Natural killer cell (primary cell): Measurements from ENCODE around the gene MED27. TPM values are rescaled to one million over a fixed set of nuclear protein-coding genes. Genes with fewer than 3 reads are reported as not detected.

ENCODE experiments used
- ATAC-seq, 3 donors: fragments of 150-1000 bp in 2 of 3; fragments of 200-7000 bp in 1 of 3; cut with Tn5 transposase; 1 replicate in 1 of 3; 2 replicates in 2 of 3; pipeline ENCODE4 v1.10.0; 2021; ENCODE audit warnings: mild to moderate bottlenecking in 2 of 3, moderate library complexity in 2 of 3
- DNase-seq, 2 donors: peaks; one replicate each; pipeline versions ENCODE4 v3.0.0 to v3.0.0-alpha.2; 2013 to 2021; ENCODE audit warnings: mixed read lengths in 1 of 2
- H3K27ac ChIP-seq: one replicate; pipeline ENCODE4 v1.5.1; 2013; ENCODE audit warnings: mild to moderate bottlenecking, low read length
- H3K27me3 ChIP-seq: one replicate; pipeline ENCODE4 v1.6.1; 2013; ENCODE audit warnings: low read length; ENCODE audit not compliant: control insufficient read depth, insufficient read depth
- H3K36me3 ChIP-seq: one replicate; pipeline ENCODE4 v1.6.1; 2013; ENCODE audit warnings: low read length; ENCODE audit not compliant: control insufficient read depth, insufficient read depth
- H3K4me1 ChIP-seq: one replicate; pipeline ENCODE4 v1.6.1; 2013; ENCODE audit warnings: low read length; ENCODE audit not compliant: control insufficient read depth, insufficient read depth
- H3K4me3 ChIP-seq: one replicate; pipeline ENCODE4 v1.5.1; 2013; ENCODE audit warnings: low read length
- H3K9me3 ChIP-seq: one replicate; pipeline ENCODE4 v1.6.1; 2013; ENCODE audit warnings: low read length; ENCODE audit not compliant: control insufficient read depth, insufficient read depth
- H3K27ac Mint-ChIP-seq, 2 donors: one replicate each; pipeline ENCODE4 v1.8.0; 2022; ENCODE audit warnings: mild to moderate bottlenecking in 2 of 2, mixed read lengths in 2 of 2, moderate library complexity in 1 of 2
- H3K27me3 Mint-ChIP-seq, 2 donors: one replicate each; pipeline ENCODE4 v1.8.0; 2022; ENCODE audit warnings: low read depth in 2 of 2, mixed read lengths in 2 of 2
- H3K36me3 Mint-ChIP-seq: one replicate; pipeline ENCODE4 v1.8.0; 2022; ENCODE audit warnings: mixed read lengths
- H3K4me1 Mint-ChIP-seq, 2 donors: one replicate each; pipeline ENCODE4 v1.8.0; 2022; ENCODE audit warnings: mixed read lengths in 2 of 2
- H3K4me3 Mint-ChIP-seq: one replicate; pipeline ENCODE4 v1.8.0; 2022; ENCODE audit warnings: mild to moderate bottlenecking, moderate library complexity, mixed read lengths
- H3K9me3 Mint-ChIP-seq, 2 donors: one replicate each; pipeline ENCODE4 v1.8.0; 2022; ENCODE audit warnings: mixed read lengths in 2 of 2
- CTCF ChIP-seq: fragments of 200-600 bp; IDR thresholded peaks from one replicate; pipeline ENCODE4 v1.8.0; 2022; ENCODE audit warnings: antibody characterized with exemption
- WGBS: methylation state at CpG from one replicate; pipeline ENCODE4 v1.1.7; 2013; ENCODE audit warnings: missing lambda C conversion rate; ENCODE audit not compliant: insufficient coverage; 5-methylcytosine and 5-hydroxymethylcytosine counted together
- intact Hi-C: fragments of 100-400 bp; cut with micrococcal nuclease; formaldehyde crosslinking; loops from one replicate; pipeline ENCODE4 v1.14.2; 2022
- total RNA-seq, 4 donors: library from RNA; stranded (reverse); fragments of 120-200 nt in 1 of 4; gene quantifications; one replicate each; pipeline versions ENCODE4 v1.2.3 to v1.2.4, GENCODE V29; 2013 to 2022

The MED27 gene
- total RNA-seq, 3 donors from 2014 or later (not counting 1 experiment from before 2014, with no cell fraction given), result 24.4 to 27.3 (median 26.9) TPM

GRCh38 chr9:132040808-132041207, 38.9 kb downstream of the MED27 start:
- no peaks in the 10 kb centered on the region for H3K9me3 ChIP-seq
- H3K27ac ChIP-seq, result no peak overlapping the region
- DNase-seq (no peak), ATAC-seq (no peak)
- peaks cover 3% of the 10 kb centered on the region for H3K36me3 ChIP-seq
- no peak for TF ChIP-seq CTCF
- Mint-ChIP-seq H3K9me3 (no peaks in the 10 kb centered on the region), H3K4me3 (no peak overlapping the region), H3K4me1 (peaks cover 54 to 70% of the 10 kb centered on the region in 2 donors), H3K27ac (no peak overlapping the region), H3K27me3 (no peaks in the 10 kb centered on the region), H3K36me3 (no peaks in the 10 kb centered on the region)
- H3K4me3 ChIP-seq, result no peak overlapping the region
- H3K27me3 ChIP-seq, result no peaks in the 10 kb centered on the region
- intact Hi-C loops, result no loop called here
- H3K4me1 ChIP-seq, result no peaks in the 10 kb centered on the region
- WGBS, result 80% methylated on average over 4 of the region's 5 CpGs

- Mint-ChIP-seq H3K4me3 (no peak overlapping the region), H3K27me3 (no peaks in the 10 kb centered on the region), H3K27ac (no peak overlapping the region), H3K4me1 (peaks cover 51 to 67% of the 10 kb centered on the region in 2 donors), H3K9me3 (no peaks in the 10 kb centered on the region), H3K36me3 (no peaks in the 10 kb centered on the region)
- H3K9me3 ChIP-seq, result no peaks in the 10 kb centered on the region
- ATAC-seq (no peak), DNase-seq (no peak)
- WGBS, result 97% methylated on average over 10 of the region's 10 CpGs
- no peak overlapping the region for H3K4me3 ChIP-seq
- no peak for TF ChIP-seq CTCF
- intact Hi-C loops, result no loop called here
- no peaks in the 10 kb centered on the region for H3K27me3 ChIP-seq
- H3K4me1 ChIP-seq, result no peaks in the 10 kb centered on the region
- H3K36me3 ChIP-seq, result peaks cover 3% of the 10 kb centered on the region
- H3K27ac ChIP-seq, result no peak overlapping the region
Observed at GRCh38 chr9:132040246-132040645, 39.4 kb downstream of the MED27 start.

- peaks cover 3% of the 10 kb centered on the region for H3K36me3 ChIP-seq
- no peaks in the 10 kb centered on the region for H3K27me3 ChIP-seq
- DNase-seq, result no peak
- H3K4me1 ChIP-seq, result no peaks in the 10 kb centered on the region
- H3K27me3 Mint-ChIP-seq, result no peaks in the 10 kb centered on the region
- ATAC-seq, result no peak
- H3K27ac ChIP-seq, result no peak overlapping the region
- H3K4me1 Mint-ChIP-seq, result peaks cover 52 to 66% of the 10 kb centered on the region in 2 donors
- H3K36me3 Mint-ChIP-seq, result no peaks in the 10 kb centered on the region
- H3K9me3 Mint-ChIP-seq, result no peaks in the 10 kb centered on the region
- no peak overlapping the region for H3K4me3 ChIP-seq
- no peak for TF ChIP-seq CTCF
- no peak overlapping the region for H3K4me3 Mint-ChIP-seq
- no peaks in the 10 kb centered on the region for H3K9me3 ChIP-seq
- intact Hi-C loops, result no loop called here
- no peak overlapping the region for H3K27ac Mint-ChIP-seq
- WGBS, result 95% methylated on average over 9 of the region's 9 CpGs
Observed at GRCh38 chr9:132039284-132039683, 40.4 kb downstream of the MED27 start.

- no peaks in the 10 kb centered on the region for H3K36me3 Mint-ChIP-seq
Observed at GRCh38 chr9:132037458-132037857, 42.2 kb downstream of the MED27 start.

More at GRCh38 chr9:132037458-132037857, 42.2 kb downstream of the MED27 start:
- no peak for ATAC-seq
- WGBS, result 91% methylated on average over 6 of the region's 6 CpGs
- no peaks in the 10 kb centered on the region for H3K27me3 Mint-ChIP-seq
- no peak for TF ChIP-seq CTCF
- H3K9me3 ChIP-seq, result no peaks in the 10 kb centered on the region
- H3K27ac Mint-ChIP-seq, result no peak overlapping the region
- no peak overlapping the region for H3K4me3 ChIP-seq
- no peaks in the 10 kb centered on the region for H3K9me3 Mint-ChIP-seq
- intact Hi-C loops, result no loop called here
- DNase-seq, result no peak
- H3K4me3 Mint-ChIP-seq, result no peak overlapping the region
- H3K27me3 ChIP-seq, result no peaks in the 10 kb centered on the region
- H3K27ac ChIP-seq, result no peak overlapping the region
- H3K36me3 ChIP-seq, result peaks cover 1% of the 10 kb centered on the region
- H3K4me1 ChIP-seq, result peaks cover 5% of the 10 kb centered on the region
- peaks cover 60 to 67% of the 10 kb centered on the region in 2 donors for H3K4me1 Mint-ChIP-seq
